DOHH2 (cell line): ENCODE measurements around the gene C1QTNF12.

ENCODE experiments used
- EZH2phosphoT487 ChIP-seq: fragments of 200-600 bp; sonication (generic); IDR thresholded peaks from 2 replicates; pipeline ENCODE4 v1.6.1; 2017; ENCODE audit warnings: borderline replicate concordance, mild to moderate bottlenecking, antibody characterized with exemption, low read length, moderate library complexity, mixed read lengths
- TF ChIP-seq, protein P1 (sequence below): fragments of 200-600 bp; sonication (generic); IDR thresholded peaks from one replicate; pipeline ENCODE4 v1.5.1; 2014; ENCODE audit warnings: antibody characterized with exemption, mild to moderate bottlenecking, low read depth, low read length; ENCODE audit not compliant: poor library complexity, severe bottlenecking

DNA sequence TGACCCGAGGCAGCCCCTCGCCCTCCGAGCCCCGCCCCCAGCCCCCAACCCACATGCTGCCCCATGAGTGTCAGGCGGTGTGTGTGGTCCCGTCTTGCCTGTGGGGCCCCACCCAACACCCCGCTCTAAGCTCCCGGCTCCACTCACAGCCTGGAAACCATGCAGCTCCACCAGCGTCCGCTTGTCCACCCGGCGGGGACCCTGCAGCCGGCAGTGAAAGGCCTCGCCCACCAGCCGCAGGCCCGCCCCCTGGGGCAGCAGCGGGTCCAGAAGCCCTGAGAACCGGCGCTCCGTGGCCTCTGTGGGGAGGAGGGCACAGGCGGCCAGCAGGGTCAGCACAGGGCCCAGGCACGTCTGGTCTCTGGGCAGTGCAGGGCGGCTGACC lies 2.7 kb downstream of the C1QTNF12 start:
- TF ChIP-seq, protein P1, sequence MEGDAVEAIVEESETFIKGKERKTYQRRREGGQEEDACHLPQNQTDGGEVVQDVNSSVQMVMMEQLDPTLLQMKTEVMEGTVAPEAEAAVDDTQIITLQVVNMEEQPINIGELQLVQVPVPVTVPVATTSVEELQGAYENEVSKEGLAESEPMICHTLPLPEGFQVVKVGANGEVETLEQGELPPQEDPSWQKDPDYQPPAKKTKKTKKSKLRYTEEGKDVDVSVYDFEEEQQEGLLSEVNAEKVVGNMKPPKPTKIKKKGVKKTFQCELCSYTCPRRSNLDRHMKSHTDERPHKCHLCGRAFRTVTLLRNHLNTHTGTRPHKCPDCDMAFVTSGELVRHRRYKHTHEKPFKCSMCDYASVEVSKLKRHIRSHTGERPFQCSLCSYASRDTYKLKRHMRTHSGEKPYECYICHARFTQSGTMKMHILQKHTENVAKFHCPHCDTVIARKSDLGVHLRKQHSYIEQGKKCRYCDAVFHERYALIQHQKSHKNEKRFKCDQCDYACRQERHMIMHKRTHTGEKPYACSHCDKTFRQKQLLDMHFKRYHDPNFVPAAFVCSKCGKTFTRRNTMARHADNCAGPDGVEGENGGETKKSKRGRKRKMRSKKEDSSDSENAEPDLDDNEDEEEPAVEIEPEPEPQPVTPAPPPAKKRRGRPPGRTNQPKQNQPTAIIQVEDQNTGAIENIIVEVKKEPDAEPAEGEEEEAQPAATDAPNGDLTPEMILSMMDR = no peak
- no peak for TF ChIP-seq EZH2phosphoT487
